Liver (tissue), 3 donors: ENCODE data around the gene POLG.

Experiments used
- GABPA ChIP-seq, 2 donors: IDR thresholded peaks in 1 of 2; conservative IDR thresholded peaks in 1 of 2; 2 replicates each; pipeline ENCODE4 v1.6.1; 2016; ENCODE audit warnings: antibody characterized with exemption in 2 of 2, mild to moderate bottlenecking in 1 of 2, moderate library complexity in 1 of 2
- HNF4A ChIP-seq, 2 donors: conservative IDR thresholded peaks; 2 replicates each; pipeline ENCODE4 v1.6.1; 2016; ENCODE audit warnings: antibody characterized with exemption in 2 of 2, mild to moderate bottlenecking in 2 of 2
- JUND ChIP-seq, 2 donors: IDR thresholded peaks; 2 replicates each; pipeline ENCODE4 v1.6.1; 2016; ENCODE audit warnings: antibody characterized with exemption in 2 of 2
- NR2F2 ChIP-seq: IDR thresholded peaks from 2 replicates; pipeline ENCODE4 v1.6.1; 2016; ENCODE audit warnings: antibody characterized with exemption
- RAD21 ChIP-seq, 2 donors: IDR thresholded peaks; 2 replicates each; pipeline ENCODE4 v1.6.1; 2016; ENCODE audit warnings: antibody characterized with exemption in 2 of 2, mild to moderate bottlenecking in 2 of 2
- RXRA ChIP-seq, 2 donors: IDR thresholded peaks; 2 replicates each; pipeline ENCODE4 v1.6.1; 2017 to 2018; ENCODE audit warnings: antibody characterized with exemption in 2 of 2, mild to moderate bottlenecking in 1 of 2
- YY1 ChIP-seq: IDR thresholded peaks from 2 replicates; pipeline ENCODE4 v1.6.1; 2016; ENCODE audit warnings: antibody characterized with exemption, mild to moderate bottlenecking
- TF ChIP-seq, protein P1 (sequence below): fragments of 150-350 bp; IDR thresholded peaks from 2 replicates; pipeline ENCODE4 v1.5.1; 2017; ENCODE audit warnings: improper control_type of control experiment, low read depth, low read length; ENCODE audit not compliant: missing input control
- TF ChIP-seq, protein P2 (sequence below): IDR thresholded peaks from 2 replicates; pipeline ENCODE4 v1.6.1; 2016; ENCODE audit warnings: antibody characterized with exemption
- TF ChIP-seq, protein P3 (sequence below): IDR thresholded peaks from 2 replicates; pipeline ENCODE4 v1.6.1; 2016; ENCODE audit warnings: antibody characterized with exemption
- donor health status: healthy.
- donor health status: healthy.

DNA sequence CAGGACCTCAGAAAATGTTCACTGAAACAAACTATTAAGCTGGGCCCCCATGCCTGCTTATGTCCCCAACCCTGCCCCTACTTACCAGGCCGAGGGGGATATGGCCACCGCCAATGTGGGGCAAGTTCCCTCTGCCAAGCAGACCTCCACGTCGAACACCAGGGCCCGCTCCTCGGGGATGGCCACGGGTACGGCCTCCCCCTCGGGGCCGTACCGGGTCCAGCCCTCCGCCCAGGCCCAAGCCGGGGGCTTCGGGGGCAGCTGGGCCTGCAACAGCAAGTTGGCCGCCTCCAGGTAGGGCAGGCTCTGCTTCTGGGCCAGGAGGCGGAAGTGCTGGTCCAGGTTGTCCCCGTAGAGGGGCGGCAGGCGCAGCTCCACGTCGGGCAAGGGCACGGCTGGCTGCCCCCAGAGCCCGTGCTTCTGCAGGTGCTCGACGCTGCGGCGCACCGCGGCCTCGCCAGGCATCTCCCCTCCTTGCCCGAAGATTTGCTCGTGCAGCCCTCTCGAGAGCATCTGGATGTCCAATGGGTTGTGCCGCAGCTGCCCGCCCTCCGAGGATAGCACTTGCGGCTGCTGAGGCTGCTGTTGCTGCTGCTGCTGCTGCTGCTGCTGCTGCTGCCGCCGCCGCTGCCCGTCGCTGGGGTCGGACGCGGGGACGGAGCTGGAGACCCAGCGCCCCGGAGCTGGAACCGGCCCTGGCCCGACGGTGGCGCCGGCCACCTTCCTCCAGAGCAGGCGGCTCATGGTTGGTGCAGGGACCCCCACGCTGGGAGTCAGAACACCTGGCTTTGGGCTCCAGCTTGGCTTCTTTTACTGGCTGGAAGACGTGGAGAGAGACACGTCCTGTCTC, 1.4 kb downstream of the POLG start:
- TF ChIP-seq, protein P1, sequence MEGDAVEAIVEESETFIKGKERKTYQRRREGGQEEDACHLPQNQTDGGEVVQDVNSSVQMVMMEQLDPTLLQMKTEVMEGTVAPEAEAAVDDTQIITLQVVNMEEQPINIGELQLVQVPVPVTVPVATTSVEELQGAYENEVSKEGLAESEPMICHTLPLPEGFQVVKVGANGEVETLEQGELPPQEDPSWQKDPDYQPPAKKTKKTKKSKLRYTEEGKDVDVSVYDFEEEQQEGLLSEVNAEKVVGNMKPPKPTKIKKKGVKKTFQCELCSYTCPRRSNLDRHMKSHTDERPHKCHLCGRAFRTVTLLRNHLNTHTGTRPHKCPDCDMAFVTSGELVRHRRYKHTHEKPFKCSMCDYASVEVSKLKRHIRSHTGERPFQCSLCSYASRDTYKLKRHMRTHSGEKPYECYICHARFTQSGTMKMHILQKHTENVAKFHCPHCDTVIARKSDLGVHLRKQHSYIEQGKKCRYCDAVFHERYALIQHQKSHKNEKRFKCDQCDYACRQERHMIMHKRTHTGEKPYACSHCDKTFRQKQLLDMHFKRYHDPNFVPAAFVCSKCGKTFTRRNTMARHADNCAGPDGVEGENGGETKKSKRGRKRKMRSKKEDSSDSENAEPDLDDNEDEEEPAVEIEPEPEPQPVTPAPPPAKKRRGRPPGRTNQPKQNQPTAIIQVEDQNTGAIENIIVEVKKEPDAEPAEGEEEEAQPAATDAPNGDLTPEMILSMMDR: no peak
- TF ChIP-seq RAD21 (IDR thresholded peaks at IDR 0.05) (no peak), NR2F2 (no peak), YY1 (no peak), GABPA (IDR thresholded peaks at IDR 0.05 in 1 of 2, conservative IDR thresholded peaks at IDR 0.05 in 1 of 2) (no peak), RXRA (IDR thresholded peaks at IDR 0.05) (no peak), HNF4A (conservative IDR thresholded peaks at IDR 0.05) (no peak), JUND (IDR thresholded peaks at IDR 0.05) (no peak)
- TF ChIP-seq, protein P2, sequence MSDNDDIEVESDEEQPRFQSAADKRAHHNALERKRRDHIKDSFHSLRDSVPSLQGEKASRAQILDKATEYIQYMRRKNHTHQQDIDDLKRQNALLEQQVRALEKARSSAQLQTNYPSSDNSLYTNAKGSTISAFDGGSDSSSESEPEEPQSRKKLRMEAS: no peak
- TF ChIP-seq, protein P3, sequence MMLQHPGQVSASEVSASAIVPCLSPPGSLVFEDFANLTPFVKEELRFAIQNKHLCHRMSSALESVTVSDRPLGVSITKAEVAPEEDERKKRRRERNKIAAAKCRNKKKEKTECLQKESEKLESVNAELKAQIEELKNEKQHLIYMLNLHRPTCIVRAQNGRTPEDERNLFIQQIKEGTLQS: no peak
